ENCODE results near the gene SSNA1.
A peak's percentile ranks its signal among the peaks of the same experiment; 100 is the strongest.

SSNA1 gene

DNA sequence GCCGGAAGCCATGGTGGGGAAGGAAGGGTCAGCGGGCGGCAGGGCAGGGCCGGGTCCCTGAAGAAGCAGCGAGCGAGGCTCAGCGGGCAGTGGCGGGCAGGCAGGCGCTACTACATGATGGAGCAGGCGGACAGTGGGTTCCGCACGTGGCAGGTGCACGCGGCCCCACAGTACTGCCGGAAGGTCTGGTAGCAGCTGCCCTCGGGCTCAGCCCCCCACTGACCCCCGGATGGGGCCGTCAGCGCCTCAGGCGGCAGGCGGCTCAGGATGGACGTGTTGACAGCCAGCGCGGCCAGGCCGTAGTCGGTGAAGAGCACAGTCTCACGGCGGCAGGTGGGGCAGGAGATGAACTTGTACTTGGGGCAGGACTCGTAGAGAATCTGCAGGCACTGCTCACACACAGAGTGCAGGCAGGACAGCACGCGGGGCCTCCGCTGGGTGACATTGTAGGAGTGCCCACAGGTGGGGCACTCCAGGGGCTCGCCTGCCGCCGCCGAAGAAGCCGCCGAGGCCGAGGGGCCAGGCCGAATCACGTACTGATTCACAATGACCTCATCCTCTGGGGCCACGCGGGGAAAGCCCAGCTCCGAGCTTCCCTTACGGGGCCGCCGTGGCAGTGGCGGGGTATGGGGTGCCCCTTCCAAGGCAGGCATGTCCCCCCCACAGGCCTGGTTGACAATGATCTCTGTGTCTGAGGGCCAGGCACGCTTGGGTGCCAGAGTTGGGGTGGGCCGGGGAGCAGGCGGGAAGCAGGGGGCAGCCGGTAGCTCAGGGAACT, 32.0 kb downstream of the SSNA1 start:
- DNase-seq (ENCODE audit: low read depth in 2 of 2): no peak

DNA sequence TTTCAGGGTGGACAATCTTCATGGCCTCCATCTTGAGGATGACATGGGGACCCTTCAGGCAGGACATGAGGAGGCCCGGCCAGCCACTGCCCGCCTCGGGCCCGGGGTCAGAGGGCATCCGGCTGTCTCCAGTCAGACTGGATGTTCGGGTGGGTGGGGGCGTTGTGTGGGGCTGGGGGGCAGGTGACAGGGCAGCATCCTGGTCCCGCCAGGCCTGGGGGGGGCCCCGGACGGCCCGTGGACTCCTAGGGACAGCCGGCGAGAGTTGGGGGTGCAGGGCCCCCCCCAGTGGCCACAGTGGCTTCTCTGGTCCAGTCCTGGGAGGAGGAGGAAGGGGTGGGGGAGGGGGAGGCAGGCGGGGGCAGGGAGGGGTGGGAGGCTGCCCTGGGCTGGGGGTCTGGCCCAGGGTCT, 32.6 kb downstream of the SSNA1 start:
- DNase-seq (ENCODE audit: low read depth in 2 of 2): no peak

DNA sequence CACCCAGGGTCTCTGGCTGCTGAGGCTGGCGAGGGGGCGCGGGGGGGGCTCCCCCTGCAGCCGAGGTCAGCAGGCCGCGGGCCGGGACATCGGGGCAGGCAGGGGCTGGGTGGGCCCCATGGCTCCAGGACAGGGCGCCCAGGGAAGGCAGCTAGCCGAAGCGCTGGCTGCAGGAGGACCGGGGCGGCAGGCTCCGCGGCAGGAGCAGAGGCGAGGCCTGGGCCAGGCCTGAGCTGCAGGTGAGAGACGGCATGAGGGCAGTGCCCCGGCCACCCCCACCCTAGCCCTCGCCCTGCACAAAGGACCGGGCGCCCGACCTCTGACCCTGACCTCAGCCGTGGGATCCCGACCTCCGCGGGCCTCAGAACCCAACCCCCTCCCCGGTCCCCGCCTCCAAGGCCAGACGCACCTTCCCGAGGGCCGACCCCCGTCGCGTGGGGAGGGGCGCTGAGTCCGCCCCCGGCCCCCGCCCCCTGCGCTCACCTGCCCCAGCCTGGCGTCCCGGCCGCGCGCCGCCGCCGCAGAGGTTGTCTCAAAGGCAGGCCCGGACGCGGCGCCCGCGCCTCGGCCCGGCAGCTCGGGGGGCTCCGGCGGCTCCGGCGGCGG, 33.1 kb downstream of the SSNA1 start:
- no peak for DNase-seq (ENCODE audit: low read depth in 2 of 2)

DNA sequence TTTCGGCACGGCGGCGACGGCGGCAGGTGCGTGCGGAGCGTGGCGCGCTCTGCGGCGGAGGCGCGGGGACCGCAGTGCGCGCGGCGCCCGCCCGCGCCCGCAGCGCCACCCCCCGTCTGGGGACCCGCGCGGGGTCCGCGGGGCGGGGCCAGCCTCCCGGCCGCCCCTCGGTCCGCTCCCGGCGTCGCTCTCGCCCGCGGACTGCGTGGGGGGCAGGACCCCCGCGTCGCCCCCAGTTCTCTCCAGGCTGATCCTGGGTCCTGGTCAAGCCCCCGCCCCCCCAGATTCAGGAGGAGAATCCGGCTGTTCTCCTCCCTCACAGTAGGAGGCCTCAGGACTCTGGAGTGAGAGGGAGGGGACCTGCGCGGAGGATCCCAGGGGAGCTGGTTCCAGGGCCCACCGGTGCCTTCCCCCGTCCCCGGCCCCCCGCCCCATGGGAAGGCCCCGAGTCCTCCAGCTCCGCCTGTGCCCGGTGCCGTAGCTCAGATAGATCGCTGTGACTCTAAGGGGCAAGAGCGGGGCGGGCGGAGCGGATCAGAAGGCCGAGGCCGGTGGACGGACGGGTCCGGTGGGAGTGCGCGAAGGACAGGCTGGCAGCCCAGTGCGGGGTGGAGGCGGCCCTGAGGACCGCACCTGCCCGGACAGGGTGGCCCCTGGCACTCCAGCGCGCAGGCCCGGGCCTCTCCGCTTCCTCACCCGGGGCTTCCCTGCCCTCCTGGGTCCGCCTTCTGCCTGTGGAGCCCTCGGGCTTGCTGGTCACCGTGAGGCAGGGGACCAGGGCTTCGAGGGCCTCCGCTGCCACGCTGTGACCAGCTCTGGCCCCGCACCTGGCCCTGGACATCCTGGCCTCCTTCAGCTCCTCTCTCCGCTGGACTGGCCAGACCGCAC, 34.0 kb downstream of the SSNA1 start, which contains the start of gene RNF208:
Gene RNF208 (minus strand): TSS at position 51 of the 888 bp plus-strand sequence. CDS start 1,028 bp downstream, outside the sequence.
- no peak for DNase-seq (ENCODE audit: low read depth in 2 of 2)

DNA sequence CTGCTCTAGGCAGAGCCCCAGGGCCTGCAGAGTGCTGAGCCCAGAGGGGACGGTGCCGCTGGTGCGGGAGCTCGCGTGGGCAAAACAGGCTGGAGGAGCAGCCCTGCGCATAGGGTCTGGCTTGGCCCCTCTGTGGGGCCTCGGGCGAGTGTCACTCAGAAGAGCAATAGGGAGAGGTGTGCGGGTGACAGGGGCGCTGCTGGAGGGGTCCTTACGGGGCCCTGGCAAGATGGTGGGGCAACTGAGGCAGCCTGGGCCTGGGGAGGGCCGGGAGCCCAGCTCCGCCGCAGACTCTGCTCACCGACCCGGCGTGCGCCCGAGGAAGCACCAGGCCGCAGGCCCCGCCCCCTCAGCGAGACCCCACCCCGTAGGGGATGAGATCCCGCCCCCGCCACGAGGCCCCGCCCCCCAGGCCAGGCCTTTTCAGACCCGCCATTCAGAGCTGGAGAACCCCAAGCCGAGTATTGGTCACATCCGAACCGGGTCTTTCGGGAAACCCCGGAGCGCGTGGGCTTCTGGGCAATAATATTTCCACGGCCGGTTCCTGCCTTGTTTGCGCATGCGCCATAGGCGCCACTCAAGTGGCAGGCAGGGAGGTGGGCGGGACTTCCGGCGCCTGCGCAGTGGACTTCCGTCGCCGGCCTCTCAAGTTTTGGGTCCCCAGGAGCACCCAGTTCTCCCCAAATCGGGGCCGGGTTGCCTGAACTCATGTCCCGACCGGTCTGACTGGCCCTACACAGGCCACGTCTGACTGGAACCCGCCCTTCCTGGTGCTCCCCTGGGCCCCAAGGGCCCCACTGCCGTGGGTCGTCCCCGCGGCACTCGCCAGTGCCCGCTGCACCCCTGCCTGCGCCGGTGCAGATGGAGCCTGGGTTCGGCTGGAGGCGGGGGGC, 34.8 kb downstream of the SSNA1 start:
- peak; percentile 96 to 98 for DNase-seq (ENCODE audit: low read depth in 2 of 2)

DNA sequence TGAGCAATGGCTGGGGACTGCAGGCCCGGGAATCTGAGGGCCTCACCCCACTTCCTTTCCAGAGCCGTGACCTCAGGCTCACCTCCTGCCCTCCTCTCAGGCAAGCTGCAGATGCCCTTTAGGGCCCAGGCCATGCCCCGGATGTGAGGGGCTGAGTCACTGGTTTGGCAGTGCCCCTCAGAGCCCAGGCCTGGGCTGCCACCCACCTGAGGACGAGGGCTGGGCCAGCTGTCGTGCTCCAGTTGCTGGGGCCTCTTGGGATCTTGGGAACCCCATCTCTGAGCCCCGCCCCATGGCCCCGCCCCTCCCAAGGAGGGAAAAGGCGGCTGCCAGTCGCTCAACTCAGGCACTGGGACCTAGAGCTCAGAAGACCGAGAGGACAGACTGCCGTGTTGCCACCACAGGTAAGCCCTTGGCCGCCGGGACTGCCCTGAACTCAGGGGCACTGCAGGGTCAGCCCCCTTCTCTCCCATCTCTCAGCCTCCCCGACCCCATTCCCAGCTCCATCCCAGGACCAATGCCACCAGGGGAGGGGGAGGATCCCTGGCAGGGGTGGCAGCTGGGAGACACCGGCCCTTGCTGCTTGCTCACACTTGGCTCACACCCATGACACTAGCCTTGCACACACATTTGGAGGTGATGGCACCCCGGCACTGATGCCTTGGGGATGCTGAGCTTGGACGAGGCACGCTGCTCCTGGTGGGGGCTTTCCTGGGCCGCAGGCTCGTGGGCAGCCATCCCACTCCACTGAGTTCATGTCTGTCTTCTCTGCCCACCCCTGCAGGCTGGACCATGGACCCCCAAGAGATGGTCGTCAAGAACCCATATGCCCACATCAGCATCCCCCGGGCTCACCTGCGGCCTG, 36.6 kb downstream of the SSNA1 start, which contains the start of gene CYSRT1:
Gene CYSRT1 (plus strand): TSS at position 345 of the 865 bp plus-strand sequence. CDS start 448 bp downstream, at position 793.
- DNase-seq (ENCODE audit: low read depth in 2 of 2): no peak

DNA sequence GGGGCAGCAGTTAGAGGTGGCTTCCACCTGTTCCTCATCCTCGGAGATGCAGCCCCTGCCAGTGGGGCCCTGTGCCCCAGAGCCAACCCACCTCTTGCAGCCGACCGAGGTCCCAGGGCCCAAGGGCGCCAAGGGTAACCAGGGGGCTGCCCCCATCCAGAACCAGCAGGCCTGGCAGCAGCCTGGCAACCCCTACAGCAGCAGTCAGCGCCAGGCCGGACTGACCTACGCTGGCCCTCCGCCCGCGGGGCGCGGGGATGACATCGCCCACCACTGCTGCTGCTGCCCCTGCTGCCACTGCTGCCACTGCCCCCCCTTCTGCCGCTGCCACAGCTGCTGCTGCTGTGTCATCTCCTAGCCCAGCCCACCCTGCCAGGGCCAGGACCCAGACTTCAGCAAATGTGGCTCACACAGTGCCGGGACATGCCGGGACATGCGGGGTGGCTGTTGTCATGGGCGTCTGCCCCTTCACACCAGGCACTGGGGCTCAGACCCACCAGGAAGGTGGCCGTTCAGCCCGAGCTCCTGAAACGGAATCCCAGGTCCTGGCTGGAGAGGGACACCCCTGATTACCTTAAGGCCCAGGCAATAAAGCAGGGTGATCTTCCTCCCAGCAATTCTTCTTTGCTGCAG, 37.3 kb downstream of the SSNA1 start:
- no peak for DNase-seq (ENCODE audit: low read depth in 2 of 2)

DNA sequence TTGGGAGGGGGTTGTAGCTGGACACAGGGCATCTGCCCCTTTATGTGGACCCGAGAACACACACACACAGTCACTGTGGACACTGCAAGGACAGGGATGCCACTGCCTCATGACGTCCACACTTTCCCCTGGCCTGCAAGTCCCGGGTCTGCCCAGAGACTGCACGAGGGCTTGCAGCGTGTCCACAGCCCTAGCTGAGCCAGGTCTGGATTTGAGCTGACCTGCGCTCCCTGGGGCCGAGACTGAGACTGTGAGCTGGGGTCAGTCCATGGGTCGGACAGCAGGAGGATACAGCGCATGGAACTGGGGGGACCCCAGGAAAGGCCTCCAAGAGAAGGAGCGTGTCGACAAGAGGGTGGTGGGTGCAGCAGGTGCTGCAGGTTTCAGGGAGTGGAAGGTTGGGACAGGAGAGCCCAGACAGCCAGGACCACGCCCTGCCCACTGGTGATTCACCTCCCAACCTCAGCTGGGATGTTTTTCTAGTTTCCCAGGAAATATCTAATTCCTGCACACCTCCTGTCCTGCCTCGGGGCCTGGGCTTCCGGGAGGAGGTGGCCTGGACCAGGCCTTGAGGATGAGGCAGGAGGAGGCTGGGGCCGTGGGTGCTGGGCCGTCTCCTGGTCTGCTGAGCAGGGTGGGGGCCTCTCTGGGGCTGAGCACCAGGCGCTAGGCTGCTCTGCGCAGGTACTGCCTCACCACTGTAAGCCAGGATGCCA, 38.0 kb downstream of the SSNA1 start:
- DNase-seq (ENCODE audit: low read depth in 2 of 2): no peak

DNA sequence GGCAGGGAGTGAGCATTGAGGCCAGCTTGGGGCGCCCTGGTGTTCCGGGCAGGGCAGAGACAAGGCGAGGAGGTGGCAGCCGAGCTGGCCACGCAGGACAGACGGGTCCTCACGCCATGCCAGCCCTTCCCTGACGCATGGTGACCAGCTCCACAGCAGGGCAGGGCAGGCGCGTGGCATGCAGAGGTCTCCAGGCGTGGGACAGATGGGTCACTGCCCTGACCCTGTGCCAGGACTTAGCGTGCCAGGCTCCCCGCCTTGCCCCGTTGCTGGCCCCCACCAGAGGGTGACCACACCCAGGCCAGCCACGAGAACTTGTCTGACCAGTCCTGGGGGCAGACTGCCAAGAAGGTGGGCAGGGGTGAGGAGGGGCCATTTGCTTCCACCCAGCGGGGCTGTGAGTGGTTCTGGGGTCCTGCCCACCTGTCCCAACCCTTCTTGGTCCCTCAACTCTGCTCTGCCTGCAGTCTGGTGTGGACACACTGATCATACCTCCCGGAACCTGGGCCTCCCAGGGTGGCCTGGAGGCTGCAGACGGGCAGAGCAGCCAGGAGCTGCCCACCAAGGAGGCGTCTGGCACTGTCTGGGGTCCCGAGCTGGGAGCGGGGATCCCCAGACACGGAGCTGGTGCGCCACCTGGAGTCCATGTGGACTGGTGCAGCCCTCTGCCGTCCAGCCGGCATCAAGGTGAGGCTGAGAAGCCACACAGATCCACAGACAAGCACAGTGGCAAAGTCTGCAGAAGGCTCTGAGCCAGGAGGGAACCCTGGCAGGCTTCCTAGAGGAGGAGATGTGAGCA, 38.8 kb downstream of the SSNA1 start, which contains the start of gene RNF224:
Gene RNF224 (plus strand): TSS at position 449 of the 799 bp plus-strand sequence. CDS start 834 bp downstream, outside the sequence.
- peak; percentile 73 to 79 for DNase-seq (ENCODE audit: low read depth in 2 of 2)

DNA sequence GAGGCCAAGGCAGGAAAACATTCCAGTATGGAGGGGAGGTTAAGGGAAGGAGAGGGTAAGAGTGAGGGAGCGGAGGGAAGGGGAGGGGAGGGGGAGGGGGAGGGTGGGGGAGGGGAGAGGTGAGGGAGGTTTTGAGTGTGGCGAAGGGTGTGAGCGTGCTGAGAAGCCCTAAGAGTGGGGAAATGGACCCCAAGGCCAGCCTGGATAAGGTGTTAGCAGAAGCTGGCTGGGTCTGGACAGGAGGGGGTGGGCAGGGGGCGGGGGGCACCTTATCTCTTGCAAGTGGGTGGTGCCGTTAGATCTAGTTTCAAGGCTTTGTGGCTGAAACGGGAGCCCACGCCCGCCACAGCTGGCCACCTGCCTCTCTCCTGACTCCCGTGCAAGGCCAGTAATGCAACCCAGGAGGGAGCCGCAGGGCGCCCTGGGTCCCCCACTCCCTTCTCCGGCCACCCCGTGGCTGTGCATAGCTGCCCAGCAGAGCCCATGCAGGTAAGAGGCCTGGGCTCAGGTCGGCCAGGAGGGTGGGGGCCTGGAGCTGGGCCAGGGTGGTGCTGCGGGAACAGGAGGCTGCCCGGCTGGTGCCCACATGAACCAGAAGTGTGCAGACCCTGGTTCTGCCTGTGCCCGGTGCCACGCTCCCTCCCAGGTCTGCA, 39.5 kb downstream of the SSNA1 start:
- no peak for DNase-seq (ENCODE audit: low read depth in 2 of 2)

DNA sequence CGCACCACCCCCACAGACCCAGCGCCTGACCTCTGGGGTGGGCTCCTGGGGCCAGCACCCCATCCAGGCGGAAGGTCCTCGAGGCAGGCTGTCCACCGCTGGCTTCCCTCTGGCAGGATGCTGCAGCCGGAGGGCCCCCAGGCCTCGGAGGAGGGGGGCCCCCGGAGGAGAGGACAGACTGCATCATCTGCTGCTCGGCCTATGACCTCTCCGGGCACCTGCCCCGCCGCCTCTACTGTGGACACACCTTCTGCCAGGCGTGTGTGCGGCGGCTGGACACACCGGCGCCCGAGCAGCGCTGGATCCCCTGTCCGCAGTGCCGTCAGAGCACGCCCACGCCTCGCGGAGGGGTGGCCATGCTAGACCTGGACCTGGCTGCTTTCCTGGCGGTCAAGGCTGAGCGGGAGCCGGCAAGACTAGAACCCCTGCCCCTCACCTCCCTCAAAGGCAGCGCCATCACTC, 40.1 kb downstream of the SSNA1 start:
- DNase-seq (ENCODE audit: low read depth in 2 of 2): no peak

DNA sequence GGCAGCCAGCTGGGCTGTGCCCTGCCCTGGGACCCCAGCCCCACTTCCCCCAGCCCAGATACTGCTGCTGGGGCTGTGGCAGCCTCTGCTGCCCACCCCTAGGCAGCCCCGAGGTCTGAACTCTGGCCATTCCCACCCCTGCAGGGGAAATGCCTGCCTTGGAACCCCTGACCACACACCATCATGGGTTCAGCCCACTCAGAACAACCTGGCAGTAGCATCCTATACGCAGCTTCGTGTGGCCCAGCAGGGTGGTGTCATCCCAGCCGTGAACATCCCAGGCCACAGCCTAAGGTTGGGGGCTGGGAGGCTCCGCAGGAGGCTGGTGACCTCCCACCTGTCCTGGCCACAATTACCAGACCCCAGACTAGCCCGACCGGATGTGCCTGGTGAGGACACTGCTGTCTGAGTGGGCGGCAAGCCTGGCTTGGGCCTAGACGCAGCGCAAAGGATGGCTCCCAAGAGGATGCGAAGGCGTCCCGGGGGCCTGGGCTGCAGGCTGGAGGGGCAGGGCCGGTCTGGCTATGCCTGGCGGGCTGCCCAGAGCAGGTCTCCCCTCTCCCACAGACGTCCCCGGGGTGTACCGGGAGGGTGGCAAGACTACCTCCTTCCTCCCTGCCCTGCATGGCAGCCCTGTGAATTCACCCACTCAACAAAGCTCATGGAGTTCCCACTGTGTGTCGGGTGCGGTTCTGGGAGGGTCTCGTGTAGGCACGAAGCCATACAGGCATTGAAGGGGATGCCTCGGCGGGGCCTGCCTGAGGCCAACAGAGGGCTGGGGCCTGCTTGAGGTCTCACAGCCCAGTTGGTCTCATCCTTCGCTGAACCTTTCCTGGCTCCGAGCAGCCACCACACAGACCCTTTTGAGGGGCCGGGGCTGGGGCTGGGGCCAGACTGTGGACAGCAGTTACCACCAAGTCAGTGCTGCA, 40.8 kb downstream of the SSNA1 start:
- DNase-seq (ENCODE audit: low read depth in 2 of 2): no peak

DNA sequence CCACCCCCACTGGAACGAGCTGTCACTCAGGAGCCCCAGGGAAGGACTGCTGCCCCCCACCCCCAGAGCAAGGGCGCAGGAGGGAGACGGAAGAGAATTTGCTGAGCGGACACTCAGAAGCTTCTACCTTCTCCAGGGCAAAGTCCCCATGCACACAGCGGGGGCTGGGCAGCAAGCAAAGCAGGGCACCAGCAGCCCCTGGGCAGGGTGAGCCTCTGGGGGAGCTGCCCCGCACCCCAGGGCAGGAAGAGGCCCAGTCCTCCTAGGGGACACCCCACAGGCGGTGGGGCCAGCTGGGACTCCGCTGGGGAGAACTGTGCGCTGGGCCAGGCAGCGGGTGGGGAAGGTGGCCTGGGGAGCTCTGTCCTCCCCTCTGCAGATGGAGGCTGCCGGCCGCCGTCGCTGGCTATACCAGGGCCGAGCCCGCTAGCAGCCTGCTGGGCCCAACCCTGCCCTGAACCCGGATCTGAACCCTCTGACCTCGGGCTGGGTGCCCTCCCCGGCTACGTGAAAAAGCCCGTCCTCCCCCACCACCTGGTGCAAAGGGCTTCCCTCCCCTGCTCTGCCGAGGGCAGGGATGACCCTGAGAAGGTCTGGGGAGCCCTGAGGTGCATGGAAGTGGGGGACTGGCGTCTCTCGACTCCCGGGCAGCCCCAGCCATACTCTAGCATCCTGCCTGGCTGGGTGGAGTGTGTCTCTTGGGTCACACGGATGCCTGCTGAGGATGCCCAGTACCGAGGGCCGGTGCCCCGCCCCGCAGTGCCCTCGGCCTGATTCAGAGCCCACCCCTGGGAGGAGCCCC, 41.6 kb downstream of the SSNA1 start:
- no peak for DNase-seq (ENCODE audit: low read depth in 2 of 2)

DNA sequence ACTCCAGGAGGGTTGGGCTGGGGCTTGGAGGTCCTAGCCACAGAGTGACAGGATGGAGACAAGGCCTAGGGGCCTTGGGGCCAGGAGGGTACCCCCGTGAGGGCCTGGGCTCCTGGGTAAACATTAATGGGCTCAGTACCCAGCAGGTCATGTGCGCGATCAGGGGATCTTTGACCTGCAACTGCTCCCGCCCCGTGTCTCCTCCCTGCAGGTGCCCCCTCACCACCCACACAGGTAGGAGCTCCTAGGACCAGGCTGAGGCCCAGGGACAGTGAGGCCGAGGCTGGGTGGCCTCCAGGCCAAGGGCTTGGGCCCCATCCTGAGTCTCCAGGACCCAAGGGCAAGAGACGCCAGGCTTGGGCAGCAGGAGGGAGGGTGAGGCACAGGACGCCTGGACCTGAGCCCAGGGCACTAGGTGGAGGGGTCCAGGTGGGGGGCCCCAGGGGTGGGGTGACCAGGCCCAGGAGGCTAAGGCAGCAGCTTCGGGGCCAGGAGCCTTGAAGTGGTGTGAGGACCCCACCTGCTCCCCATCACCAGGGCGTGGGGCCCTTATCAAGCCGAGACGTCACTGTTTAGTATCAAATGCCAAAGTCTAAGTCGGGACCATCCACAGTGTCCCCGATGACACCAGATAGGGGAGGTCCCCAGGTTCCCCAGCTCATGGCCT, 42.4 kb downstream of the SSNA1 start, which contains the start of gene SLC34A3:
Gene SLC34A3 (plus strand): TSS at position 197 of the 667 bp plus-strand sequence. CDS start 802 bp downstream, outside the sequence.
- DNase-seq (ENCODE audit: low read depth in 2 of 2): no peak
